Measurements from ENCODE around the gene ACVR1B.

The ACVR1B gene

DNA sequence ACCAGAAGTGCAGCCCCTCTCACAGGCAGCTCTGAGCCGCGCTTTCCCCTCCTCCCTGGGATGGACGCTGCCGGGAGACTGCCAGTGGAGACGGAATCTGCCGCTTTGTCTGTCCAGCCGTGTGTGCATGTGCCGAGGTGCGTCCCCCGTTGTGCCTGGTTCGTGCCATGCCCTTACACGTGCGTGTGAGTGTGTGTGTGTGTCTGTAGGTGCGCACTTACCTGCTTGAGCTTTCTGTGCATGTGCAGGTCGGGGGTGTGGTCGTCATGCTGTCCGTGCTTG is 43.0 kb downstream of the ACVR1B start:
- Histone ChIP-seq H3K9me3 (no peaks in the 10 kb centered on the region), H3K36me3 (peaks cover 55% of the 10 kb centered on the region), H3K4me3 (ENCODE audit: low read depth in 1 of 2, low read length in 1 of 2) (no peak overlapping the region), H3K27me3 (no peaks in the 10 kb centered on the region), H3K27ac (no peak overlapping the region), H3K4me1 (ENCODE audit: control insufficient read depth in 1 of 2, insufficient read depth in 1 of 2, low read depth in 1 of 2, low read length in 1 of 2) (peaks cover 48 to 51% of the 10 kb centered on the region in 2 experiments)
- TF ChIP-seq, protein P1, sequence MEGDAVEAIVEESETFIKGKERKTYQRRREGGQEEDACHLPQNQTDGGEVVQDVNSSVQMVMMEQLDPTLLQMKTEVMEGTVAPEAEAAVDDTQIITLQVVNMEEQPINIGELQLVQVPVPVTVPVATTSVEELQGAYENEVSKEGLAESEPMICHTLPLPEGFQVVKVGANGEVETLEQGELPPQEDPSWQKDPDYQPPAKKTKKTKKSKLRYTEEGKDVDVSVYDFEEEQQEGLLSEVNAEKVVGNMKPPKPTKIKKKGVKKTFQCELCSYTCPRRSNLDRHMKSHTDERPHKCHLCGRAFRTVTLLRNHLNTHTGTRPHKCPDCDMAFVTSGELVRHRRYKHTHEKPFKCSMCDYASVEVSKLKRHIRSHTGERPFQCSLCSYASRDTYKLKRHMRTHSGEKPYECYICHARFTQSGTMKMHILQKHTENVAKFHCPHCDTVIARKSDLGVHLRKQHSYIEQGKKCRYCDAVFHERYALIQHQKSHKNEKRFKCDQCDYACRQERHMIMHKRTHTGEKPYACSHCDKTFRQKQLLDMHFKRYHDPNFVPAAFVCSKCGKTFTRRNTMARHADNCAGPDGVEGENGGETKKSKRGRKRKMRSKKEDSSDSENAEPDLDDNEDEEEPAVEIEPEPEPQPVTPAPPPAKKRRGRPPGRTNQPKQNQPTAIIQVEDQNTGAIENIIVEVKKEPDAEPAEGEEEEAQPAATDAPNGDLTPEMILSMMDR (IDR thresholded peaks at IDR 0.05): no peak

DNA sequence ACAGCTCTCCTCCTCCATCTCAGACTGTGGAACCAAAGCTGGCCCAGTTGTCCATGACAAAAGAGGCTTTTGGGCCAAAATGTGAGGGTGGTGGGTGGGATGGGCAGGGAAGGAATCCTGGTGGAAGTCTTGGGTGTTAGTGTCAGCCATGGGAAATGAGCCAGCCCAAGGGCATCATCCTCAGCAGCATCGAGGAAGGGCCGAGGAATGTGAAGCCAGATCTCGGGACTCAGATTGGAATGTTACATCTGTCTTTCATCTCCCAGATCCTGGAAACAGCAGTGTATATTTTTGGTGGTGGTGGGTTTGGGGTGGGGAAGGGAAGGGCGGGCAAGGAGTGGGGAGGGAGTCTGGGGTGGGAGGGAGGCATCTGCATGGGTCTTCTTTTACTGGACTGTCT is 43.5 kb downstream of the ACVR1B start:
- H3K9me3 ChIP-seq: no peaks in the 10 kb centered on the region
- no peak overlapping the region for H3K4me3 ChIP-seq (ENCODE audit: low read depth in 1 of 2, low read length in 1 of 2)
- H3K4me1 ChIP-seq (ENCODE audit: control insufficient read depth in 1 of 2, insufficient read depth in 1 of 2, low read depth in 1 of 2, low read length in 1 of 2): peaks cover 43 to 46% of the 10 kb centered on the region in 2 experiments
- no peak overlapping the region for H3K27ac ChIP-seq
- H3K36me3 ChIP-seq: peaks cover 59% of the 10 kb centered on the region
- H3K27me3 ChIP-seq: no peaks in the 10 kb centered on the region
- TF ChIP-seq, protein P1 (IDR thresholded peaks at IDR 0.05): no peak

DNA sequence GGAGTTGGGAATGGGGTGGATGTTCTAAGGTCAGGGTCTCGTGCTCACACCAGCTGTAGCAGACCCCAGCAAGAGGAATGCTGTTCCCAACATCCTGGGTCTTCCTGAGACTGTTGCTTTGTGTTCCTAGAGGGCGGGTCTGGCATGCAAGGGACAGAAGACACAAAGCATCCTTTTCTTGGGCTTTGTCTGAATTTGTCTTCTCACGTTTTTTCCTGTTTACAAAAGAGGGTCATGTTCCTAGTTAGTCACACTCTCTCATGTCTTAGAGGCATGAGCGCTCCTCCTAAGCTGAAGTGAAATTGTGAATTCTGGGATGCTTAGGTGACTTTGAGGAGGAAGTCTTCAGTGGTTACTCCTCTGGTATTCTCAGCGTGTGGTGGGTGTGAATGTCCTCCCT is 45.6 kb downstream of the ACVR1B start:
- TF ChIP-seq, protein P1 (IDR thresholded peaks at IDR 0.05): no peak
- no peaks in the 10 kb centered on the region for H3K27me3 ChIP-seq
- H3K9me3 ChIP-seq: no peaks in the 10 kb centered on the region
- no peak overlapping the region for H3K27ac ChIP-seq
- H3K36me3 ChIP-seq: peaks cover 54% of the 10 kb centered on the region
- peaks cover 21 to 25% of the 10 kb centered on the region in 2 experiments for H3K4me1 ChIP-seq (ENCODE audit: control insufficient read depth in 1 of 2, insufficient read depth in 1 of 2, low read depth in 1 of 2, low read length in 1 of 2)
- no peak overlapping the region for H3K4me3 ChIP-seq (ENCODE audit: low read depth in 1 of 2, low read length in 1 of 2)

DNA sequence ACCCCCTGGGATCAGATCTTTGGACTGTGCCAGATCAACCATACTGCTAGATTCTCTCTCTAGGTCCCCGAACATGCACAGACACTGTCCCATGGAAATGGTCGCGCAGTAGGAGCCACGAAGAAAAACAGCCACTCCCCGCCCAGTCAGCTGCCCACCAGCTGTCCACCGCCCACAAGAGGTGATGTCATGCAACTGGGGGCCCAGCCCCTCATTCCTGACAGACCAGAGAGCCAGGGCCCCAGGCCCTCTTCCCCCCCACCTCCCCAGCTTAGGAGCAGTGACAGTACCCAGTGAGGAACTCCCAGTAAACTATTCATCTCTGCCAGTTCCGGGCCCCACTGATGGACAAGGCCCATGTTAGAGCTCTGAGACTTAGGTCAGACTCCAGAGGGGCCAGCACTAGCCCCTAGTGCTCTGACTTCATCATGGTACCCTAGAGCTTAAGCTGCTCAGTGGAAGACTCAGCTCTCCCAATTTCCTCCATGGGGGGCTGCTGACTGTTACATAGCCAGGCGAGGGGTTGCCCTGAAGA is 51.6 kb downstream of the ACVR1B start:
- peaks cover 11% of the 10 kb centered on the region for H3K36me3 ChIP-seq
- TF ChIP-seq, protein P1 (IDR thresholded peaks at IDR 0.05): no peak

DNA sequence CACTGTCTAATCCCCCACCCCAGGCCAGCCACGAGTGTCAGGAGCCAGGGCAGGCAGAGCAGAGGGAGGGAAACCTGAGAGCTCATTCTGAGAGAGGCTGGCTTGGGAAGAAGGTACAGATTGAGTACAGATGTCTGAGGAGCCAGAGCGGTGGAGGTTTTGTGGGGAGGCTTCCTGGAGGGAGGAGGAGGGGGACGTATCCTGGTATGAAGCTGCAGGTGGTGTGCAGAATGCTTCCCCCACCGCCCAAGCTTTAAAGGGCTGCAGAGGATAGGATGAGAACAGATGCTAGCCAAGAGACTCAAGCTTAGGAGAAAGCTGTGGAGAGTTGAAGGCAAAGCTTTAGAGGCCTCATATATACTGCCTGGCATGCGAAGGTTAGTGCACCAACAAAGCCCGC is 52.1 kb downstream of the ACVR1B start:
- Histone ChIP-seq H3K4me1 (ENCODE audit: control insufficient read depth in 1 of 2, insufficient read depth in 1 of 2, low read depth in 1 of 2, low read length in 1 of 2) (peaks cover 24 to 30% of the 10 kb centered on the region in 2 experiments), H3K27me3 (peaks cover 53% of the 10 kb centered on the region)
- TF ChIP-seq, protein P1 (IDR thresholded peaks at IDR 0.05): no peak

More for the DNA sequence above, 51.6 kb downstream of the ACVR1B start:
- H3K27me3 ChIP-seq: peaks cover 48% of the 10 kb centered on the region
- no peaks in the 10 kb centered on the region for H3K9me3 ChIP-seq
- H3K4me1 ChIP-seq (ENCODE audit: control insufficient read depth in 1 of 2, insufficient read depth in 1 of 2, low read depth in 1 of 2, low read length in 1 of 2): peaks cover 24 to 30% of the 10 kb centered on the region in 2 experiments
- H3K27ac ChIP-seq: no peak overlapping the region
- no peak overlapping the region for H3K4me3 ChIP-seq (ENCODE audit: low read depth in 1 of 2, low read length in 1 of 2)

More for the DNA sequence above, 52.1 kb downstream of the ACVR1B start:
- no peak overlapping the region for H3K27ac ChIP-seq
- peaks cover 8% of the 10 kb centered on the region for H3K36me3 ChIP-seq
- H3K9me3 ChIP-seq: no peaks in the 10 kb centered on the region
- no peak overlapping the region for H3K4me3 ChIP-seq (ENCODE audit: low read depth in 1 of 2, low read length in 1 of 2)

All from neutrophil (primary cell).